ENCODE measurements around the gene ELF5.

ELF5 gene

GRCh38 chr11:34490304-34490703, 23.3 kb downstream of the ELF5 start:
- no peak for DNase-seq

- no peak for DNase-seq
Observed at GRCh38 chr11:34488855-34489557, 24.6 kb downstream of the ELF5 start.

GRCh38 chr11:34487430-34487829, 26.2 kb downstream of the ELF5 start:
- no peak for DNase-seq

- no peak for DNase-seq
Observed at GRCh38 chr11:34483106-34483874, 30.3 kb downstream of the ELF5 start.

- DNase-seq = no peak
Observed at GRCh38 chr11:34481307-34481706, 32.3 kb downstream of the ELF5 start.

GRCh38 chr11:34480314-34480713, 33.3 kb downstream of the ELF5 start:
- no peak for DNase-seq

- no peak for DNase-seq
Observed at GRCh38 chr11:34478845-34479663, 34.5 kb downstream of the ELF5 start.

GRCh38 chr11:34476849-34477248, 36.7 kb downstream of the ELF5 start:
- DNase-seq = no peak

GRCh38 chr11:34475656-34476055, 37.9 kb downstream of the ELF5 start:
- DNase-seq = no peak

- no peak for DNase-seq
Observed at GRCh38 chr11:34473603-34474169, 39.9 kb downstream of the ELF5 start.

- no peak for DNase-seq
Observed at GRCh38 chr11:34468209-34468841, 45.3 kb downstream of the ELF5 start.

- DNase-seq = no peak
Observed at GRCh38 chr11:34466802-34467488, 46.6 kb downstream of the ELF5 start.

- no peak for DNase-seq
Observed at GRCh38 chr11:34464591-34465051, 49.0 kb downstream of the ELF5 start.

GRCh38 chr11:34461215-34461614, 52.4 kb downstream of the ELF5 start:
- no peak for DNase-seq

- DNase-seq = no peak
Observed at GRCh38 chr11:34460278-34460677, 53.3 kb downstream of the ELF5 start.

GRCh38 chr11:34459507-34460162, 54.0 kb downstream of the ELF5 start:
- DNase-seq = no peak

GRCh38 chr11:34458525-34458924, 55.1 kb downstream of the ELF5 start:
- no peak for DNase-seq

- DNase-seq = no peak
Observed at GRCh38 chr11:34457607-34458006, 56.0 kb downstream of the ELF5 start.

GRCh38 chr11:34454308-34455032, 59.1 kb downstream of the ELF5 start:
- DNase-seq = no peak

- no peak for DNase-seq
Observed at GRCh38 chr11:34451053-34451452, 62.5 kb downstream of the ELF5 start.

- no peak for DNase-seq
Observed at GRCh38 chr11:34449013-34449412, 64.6 kb downstream of the ELF5 start.
